Body of pancreas (tissue), 4 donors: Measurements from ENCODE around the gene CLSTN2.

Experiments used
- POLR2A ChIP-seq, 3 donors: fragments of 450-650 bp; IDR thresholded peaks; one replicate each; pipeline ENCODE4 v1.6.1; 2016; ENCODE audit warnings: antibody characterized with exemption in 3 of 3, mild to moderate bottlenecking in 2 of 3
- TF ChIP-seq, protein P1 (sequence below), 7 experiments: fragments of 450-650 bp in 4 of 7; fragments of 200-600 bp in 3 of 7; sonication (generic) in 3 of 7; IDR thresholded peaks; one replicate each; pipeline ENCODE4 v1.5.1; 2016 to 2019; ENCODE audit warnings: antibody characterized with exemption in 7 of 7

DNA sequence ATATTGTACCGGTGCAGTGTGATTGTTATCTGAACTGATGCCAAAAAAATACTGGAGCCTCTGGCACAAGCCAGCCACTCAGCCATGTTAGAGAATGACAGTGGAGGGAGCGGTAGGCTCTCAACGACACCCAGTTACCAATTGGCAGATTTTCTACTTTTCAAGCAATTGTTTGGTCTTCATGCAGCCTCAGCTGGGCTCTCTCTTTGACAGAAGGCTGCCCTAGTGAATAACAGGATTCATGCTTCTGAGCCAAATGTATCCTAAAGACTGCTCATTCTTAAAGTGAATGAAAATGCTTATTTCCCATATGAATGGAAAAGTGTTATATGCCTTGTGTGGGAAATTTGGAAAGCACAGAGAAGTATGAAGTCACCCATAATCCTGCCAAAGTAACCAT lies 481.7 kb downstream of the CLSTN2 start:
- TF ChIP-seq, protein P1, sequence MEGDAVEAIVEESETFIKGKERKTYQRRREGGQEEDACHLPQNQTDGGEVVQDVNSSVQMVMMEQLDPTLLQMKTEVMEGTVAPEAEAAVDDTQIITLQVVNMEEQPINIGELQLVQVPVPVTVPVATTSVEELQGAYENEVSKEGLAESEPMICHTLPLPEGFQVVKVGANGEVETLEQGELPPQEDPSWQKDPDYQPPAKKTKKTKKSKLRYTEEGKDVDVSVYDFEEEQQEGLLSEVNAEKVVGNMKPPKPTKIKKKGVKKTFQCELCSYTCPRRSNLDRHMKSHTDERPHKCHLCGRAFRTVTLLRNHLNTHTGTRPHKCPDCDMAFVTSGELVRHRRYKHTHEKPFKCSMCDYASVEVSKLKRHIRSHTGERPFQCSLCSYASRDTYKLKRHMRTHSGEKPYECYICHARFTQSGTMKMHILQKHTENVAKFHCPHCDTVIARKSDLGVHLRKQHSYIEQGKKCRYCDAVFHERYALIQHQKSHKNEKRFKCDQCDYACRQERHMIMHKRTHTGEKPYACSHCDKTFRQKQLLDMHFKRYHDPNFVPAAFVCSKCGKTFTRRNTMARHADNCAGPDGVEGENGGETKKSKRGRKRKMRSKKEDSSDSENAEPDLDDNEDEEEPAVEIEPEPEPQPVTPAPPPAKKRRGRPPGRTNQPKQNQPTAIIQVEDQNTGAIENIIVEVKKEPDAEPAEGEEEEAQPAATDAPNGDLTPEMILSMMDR (IDR thresholded peaks at IDR 0.05) = no peak
- no peak for TF ChIP-seq POLR2A (IDR thresholded peaks at IDR 0.05)
